ENCODE results near the gene OR2T2.
"Not testable (repeated sequence)": the region's sequence is repeated elsewhere in the genome, so short reads cannot be mapped to it uniquely, and the experiment has no call there.

OR2T2 gene

DNA sequence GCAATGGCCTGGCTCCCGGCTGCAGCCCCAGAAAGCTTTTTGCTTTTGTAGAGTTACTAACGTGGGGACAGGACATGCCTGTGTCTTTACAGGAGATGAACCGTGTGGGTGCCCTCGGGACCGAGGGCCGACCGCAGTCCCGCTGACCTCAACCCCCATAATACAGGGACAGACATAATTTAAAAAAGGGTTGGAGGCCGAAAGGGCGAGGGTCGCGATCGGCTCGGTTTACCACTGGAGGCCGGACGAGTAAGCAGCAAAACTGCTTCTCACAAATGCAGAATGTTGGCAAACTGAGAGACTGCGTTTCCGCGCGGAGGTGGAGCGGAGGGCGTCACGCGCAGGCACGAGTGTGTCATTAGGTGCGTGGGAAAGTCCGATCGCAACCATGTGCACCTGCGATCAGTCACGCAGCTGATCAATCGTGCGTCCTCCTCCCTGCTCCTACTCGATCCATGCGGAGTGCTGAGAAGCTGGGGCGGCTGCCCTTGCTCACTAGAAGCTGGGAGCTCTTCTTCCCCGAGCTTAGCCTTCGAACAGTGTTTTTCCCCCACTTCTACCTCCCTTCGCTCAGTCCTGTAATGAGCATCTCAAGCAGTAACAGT, 11.5 kb upstream of the OR2T2 start:
- not testable (repeated sequence) for DNase-seq (ENCODE audit: low spot score)

DNA sequence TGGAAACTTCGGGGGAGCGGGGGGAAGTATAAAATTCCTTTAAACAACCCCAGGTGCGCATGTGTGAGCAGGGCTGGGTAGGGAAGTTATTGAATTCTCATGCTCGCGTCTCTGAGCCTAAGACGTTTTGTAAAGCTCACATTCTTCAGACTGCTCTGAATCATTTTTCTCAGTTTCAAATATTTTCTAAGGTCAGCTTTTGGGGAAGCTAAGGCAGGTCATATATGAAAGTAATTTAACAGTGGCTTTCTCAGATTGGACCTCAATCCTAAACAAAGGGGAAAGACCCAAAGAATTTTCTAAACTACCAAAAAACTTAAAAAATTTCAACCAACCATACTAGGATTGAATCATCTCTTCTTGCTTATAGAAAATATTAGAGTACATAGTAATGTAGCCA, 10.5 kb upstream of the OR2T2 start:
- not testable (repeated sequence) for DNase-seq (ENCODE audit: low spot score)

DNA sequence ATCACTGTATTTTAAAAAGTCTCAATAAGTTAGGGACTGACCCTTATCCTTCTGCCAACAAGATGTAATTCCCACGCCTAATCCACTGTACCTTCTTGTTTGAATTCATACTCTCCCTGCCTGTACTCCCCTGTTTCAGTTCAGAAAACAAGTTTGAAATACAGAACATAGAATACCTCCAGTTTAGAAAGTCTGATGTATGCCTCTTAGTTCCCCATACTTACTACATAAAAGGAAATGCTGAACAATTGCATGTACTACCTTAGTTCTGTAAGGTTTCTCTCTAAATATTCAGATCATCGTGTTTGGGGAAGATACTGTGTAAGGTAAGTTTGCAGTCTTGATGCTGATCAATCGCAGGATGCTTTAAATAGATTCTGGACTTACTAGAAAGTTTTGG, 9.1 kb upstream of the OR2T2 start:
- DNase-seq (ENCODE audit: low spot score), result not testable (repeated sequence)

DNA sequence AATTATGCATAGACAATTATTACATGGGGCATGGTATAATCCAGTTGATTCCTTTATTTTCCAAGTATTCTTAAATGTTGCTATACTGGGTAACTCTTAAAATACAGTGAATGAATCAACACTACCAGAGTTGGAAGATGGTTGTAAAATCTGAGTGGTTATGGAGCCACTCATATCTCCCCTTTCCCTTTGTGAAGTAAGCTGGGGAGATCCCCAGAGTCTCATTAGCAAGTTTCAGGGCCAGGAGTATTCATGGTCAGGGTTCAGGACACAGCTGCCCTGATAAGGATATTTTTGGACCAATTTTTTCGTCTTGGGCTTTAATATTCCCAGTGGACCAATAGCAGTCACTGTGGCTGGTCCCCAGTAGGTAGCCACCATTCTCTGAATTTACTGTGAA, 6.8 kb upstream of the OR2T2 start:
- not testable (repeated sequence) for DNase-seq (ENCODE audit: low spot score)

DNA sequence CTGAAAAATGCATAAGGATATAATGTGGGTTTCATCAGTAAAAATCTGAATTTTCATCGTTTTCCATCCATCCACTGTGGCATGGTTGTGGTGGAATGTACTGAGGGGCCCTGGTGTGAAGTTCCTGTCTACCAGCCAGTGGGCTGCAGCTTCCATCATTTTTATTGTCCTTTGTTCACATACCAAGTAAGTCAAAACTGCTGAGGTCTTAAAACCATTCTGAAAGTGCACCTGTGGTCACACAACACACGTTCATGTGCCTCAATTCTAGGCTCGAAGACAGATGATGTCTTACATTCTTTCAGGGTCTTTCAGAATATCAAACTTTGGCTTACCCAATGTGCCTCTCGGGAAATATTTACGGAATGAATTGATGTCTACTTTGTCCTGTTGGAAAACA, 6.2 kb upstream of the OR2T2 start:
- DNase-seq (ENCODE audit: low spot score), result not testable (repeated sequence)

DNA sequence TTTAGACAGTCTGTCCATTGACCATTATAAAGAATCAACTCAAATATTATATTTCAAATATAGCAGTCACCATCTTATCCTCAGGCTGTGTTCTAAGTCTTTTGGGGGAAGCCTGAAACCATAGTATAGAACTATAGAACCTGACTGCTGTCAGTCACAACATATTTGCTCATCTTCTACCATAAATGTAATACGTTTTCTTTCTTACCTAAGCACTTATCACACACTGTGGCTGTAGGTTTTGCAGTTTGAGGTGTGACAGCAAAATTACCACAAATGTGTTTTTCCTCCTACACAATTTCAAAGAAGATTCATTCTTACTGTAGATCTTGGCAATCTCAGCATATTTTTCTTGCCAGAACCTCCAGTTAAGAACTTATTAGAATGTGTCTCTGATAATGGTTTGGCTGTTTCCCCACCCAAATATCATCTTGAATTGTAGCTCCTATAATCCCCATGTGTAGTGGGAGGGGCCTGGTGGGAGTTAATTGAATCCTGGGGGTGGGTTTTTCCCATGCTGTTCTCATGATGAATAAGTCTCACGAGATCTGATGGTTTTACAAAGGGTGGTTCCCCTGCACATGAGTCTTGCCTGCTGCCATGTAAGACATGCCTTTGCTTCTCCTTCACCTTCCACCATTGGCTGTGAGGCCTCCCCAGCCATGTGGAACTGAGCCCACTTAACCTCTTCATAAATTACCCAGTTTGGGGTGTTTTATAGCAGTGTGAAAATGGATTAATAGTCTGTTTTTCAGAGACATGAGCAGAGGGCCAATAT, 2.7 kb upstream of the OR2T2 start:
- DNase-seq (ENCODE audit: low spot score), result not testable (repeated sequence)

DNA sequence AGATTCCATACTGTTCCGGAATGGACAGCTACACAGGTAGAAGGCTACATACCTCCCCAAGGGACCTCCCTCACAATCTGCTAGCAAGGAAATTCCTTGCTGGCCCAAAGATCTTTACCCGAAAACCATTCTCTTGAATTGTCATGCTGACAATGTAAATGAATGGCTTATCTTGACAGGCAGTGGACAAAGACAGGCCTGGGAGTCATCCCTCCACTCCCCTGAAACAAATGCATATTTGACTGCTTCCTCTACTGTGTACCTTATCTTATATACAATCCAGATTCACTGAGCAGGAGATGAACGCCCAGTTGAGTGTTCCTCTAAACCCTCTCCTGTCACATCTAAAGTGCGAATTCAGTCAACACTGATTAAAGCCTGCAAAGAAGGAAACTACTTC, 834 bp upstream of the OR2T2 start:
- DNase-seq (ENCODE audit: low spot score), result not testable (repeated sequence)

DNA sequence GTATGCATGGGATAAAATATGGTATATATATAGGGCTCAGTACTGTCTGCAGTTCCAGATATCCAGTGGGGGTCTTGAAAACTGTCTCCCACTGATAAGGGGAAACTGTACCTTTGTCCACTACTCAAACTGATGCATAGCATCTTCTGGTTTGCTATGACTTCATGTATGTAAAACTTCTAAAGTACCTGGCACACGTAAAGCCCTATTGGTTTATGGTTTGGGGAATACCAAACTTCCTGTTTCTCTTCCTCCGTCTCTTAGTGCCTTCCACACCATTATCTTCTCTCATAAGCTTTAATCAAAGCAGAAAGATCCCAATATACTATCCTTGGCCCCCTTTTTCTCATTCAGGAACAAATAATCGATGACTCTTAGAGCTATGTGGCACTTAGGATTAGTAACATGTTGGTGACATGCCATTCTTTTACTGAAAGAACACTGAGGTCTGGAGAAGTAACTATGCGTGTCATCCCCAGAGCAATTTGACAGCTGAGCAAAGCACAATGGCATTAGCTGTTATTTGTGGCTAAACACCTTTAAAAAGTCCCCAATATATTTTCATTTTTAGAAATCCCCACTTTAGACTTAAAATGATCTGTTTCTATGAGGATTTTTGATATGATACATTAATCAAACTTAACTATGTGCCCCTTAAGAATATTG, 3.1 kb downstream of the OR2T2 start:
- DNase-seq (ENCODE audit: low spot score), result not testable (repeated sequence)

DNA sequence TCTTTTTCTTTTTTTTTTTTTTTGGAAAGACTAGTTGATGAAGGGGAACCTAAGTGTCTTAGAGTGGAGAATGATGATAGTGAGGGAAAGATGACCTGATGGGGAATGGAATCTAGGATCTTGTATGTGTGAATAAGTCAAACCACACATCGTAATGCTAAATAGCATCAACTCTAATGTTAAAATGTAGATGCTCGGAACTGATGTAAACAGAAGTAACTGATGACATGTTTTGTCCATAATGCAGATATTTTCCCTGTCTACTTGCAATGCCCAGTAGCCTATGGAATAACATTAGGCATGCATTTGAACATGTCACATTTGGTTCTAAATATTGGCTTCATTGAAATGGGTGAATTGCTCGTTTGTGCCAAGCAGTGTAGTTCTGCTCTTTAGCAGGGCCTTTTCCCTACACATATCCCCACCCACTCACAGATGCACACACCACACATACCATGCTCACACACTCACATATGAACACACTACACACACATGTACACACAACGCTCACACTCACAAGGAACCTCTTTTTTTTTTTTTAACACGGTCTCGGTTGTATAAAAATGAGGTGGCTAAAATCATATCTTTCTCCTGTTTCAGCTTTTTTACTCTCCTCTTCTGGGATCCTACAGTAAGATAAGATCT, 4.5 kb downstream of the OR2T2 start:
- not testable (repeated sequence) for DNase-seq (ENCODE audit: low spot score)

DNA sequence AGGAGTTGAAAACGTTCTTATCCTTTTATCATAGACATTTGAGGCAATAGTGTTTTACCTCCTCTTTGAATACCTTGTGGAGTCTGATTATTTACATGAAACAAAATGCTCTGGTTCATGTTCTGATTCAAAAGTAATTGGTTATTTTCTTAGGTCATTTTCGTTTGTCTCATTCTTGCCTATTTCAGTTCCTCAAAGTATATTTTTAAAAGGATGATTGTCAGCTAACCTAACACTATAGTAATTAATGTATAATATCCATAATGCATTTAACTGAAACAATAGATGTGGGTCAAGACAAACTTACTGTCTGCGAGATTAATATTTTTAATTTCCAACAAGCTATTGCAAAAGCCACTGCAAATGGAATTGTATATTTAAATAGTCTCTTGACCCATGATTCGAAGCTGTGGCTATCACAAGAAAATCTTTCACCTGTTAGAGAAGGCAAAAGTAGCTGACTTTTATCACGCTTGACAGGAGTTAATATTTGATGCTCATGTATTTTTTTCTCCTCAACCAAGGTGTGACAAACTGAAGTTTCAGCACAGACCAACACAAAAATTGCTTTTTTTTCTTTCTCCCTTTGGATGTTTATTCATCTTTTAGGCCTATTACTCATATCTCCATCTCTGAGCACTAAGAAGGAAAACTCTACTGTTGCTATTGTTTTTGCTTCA, 5.2 kb downstream of the OR2T2 start:
- not testable (repeated sequence) for DNase-seq (ENCODE audit: low spot score)

DNA sequence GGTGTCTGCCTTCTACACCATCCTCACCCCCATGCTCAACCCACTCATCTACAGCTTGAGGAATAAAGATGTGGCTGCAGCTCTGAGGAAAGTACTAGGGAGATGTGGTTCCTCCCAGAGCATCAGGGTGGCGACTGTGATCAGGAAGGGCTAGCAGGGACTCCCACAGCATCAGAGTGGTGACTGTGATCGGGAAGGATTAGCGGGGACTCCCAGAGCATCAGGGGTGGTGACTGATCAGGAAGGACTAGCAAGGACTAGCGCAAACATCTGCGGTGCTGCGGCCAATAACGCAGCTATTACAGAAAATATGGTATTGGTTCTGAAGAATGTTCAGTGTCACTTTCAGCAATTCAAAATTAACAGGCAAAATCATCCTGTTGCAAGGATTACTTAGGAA, 8.2 kb downstream of the OR2T2 start:
- DNase-seq (ENCODE audit: low spot score), result not testable (repeated sequence)

DNA sequence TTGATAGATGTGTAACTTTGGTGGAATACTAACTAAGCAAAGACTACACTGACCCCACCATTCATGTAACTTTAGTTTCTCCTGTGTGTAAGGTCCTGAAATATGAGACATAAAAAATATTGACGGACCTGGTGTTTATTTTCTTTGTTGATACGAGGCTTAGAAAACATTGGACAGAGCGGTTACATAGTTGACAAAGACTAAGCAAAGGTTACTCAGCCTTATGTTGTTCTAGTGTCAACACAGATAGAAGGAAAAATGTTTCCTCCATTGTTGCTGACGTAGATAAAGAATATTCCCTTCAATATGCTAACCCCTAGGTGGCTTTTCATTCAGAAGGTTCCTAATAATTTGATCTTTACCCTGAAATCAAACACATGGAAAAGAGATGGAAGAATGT, 9.6 kb downstream of the OR2T2 start:
- DNase-seq (ENCODE audit: low spot score), result not testable (repeated sequence)

DNA sequence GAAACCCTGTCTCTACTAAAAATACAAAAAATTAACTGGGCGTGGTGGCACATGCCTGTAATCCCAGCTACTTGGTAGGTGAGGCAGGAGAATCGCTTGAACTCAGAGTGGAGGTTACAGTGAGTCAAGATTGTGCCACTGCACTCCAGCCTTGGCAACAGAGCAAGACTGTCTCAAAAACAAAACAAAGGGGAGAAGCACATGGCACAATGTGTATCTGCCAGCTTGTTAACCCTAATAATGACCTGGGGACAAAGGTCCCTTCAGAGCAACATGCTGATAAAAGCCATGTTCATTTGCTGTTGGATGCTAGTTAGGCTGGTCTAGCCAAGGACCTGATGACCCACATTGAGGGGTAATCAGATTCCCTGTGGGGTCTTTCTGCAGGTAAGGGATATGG, 11.2 kb downstream of the OR2T2 start:
- not testable (repeated sequence) for DNase-seq (ENCODE audit: low spot score)

DNA sequence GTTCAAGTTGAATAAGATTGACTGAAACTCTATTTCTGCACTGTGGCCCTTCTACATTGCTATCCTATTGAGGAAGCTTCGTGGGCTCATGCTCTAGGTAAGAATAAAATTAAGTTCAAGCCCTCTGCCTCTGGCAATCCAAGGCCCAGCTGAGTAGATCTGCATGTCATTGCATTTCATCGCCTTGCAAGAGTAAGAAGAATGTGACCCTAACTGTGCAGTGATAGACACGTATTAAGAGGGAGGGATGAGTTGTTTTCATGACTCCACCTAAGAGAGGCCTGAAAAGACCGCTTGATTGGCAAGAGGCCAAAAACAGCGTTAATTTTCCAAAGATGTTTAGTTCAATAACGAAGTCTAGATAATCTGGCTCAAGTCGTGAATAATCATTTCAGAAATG, 13.7 kb downstream of the OR2T2 start:
- not testable (repeated sequence) for DNase-seq (ENCODE audit: low spot score)

DNA sequence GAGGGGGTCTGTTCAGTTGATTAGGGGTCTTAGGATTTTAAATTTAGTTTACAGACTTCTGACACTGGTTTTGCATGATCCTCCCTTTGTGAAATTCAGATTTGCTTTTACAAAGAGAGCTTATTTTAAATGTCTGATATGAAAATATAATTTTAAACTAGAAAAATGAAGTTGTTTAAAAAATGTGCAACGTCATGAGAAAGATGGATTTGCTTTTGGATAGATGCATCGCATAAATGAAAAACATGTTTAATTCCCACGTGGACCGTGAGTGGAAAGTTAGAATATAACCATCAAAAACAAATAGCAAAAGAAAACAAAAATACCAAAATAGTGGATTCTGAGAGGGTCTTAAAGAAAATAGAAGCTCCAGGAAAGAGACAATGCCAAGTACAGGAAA, 25.7 kb downstream of the OR2T2 start:
- TF ChIP-seq, protein P1, sequence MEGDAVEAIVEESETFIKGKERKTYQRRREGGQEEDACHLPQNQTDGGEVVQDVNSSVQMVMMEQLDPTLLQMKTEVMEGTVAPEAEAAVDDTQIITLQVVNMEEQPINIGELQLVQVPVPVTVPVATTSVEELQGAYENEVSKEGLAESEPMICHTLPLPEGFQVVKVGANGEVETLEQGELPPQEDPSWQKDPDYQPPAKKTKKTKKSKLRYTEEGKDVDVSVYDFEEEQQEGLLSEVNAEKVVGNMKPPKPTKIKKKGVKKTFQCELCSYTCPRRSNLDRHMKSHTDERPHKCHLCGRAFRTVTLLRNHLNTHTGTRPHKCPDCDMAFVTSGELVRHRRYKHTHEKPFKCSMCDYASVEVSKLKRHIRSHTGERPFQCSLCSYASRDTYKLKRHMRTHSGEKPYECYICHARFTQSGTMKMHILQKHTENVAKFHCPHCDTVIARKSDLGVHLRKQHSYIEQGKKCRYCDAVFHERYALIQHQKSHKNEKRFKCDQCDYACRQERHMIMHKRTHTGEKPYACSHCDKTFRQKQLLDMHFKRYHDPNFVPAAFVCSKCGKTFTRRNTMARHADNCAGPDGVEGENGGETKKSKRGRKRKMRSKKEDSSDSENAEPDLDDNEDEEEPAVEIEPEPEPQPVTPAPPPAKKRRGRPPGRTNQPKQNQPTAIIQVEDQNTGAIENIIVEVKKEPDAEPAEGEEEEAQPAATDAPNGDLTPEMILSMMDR (IDR thresholded peaks at IDR 0.05; ENCODE audit: extremely low read depth, missing control alignments), result no peak
- DNase-seq (ENCODE audit: low spot score), result no peak

DNA sequence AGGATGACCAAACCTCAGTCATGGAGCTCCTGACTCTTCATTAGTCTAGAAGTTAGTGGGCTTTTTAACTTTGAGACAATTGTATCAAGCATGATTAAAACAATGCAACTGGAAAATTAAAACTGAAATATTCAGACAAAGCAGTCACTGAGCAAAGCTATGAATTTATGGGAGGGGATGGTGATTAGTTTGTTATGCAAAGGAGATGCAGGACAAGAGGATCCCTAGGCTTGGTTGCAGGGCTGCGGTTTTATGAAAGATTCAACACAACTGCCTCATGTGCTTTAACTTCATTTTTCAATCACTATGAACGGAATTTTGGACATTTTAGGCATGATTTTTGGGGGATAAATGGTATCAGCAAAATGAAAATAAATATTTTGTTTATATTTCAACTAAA, 26.7 kb downstream of the OR2T2 start:
- DNase-seq (ENCODE audit: low spot score), result not testable (repeated sequence)

DNA sequence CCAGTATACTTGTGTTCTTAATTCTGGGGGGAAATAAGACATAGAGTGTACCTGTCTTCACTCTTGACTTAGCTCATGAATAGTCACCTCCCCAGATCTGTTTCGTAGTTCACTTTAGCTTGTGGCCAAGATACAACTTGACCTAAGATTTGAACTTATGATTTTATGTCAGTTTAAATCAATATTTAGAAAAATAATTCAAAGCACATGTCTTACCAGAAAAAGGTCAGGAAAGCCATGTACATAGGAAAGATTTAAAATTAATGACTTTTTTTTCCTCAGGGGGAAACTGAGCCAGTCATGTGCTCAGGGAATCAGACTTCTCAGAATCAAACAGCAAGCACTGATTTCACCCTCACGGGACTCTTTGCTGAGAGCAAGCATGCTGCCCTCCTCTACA, 27.6 kb downstream of the OR2T2 start, which contains the start of gene OR2T3:
Gene OR2T3 (plus strand): TSS at position 301 of the 400 bp plus-strand sequence. CDS start 0 bp downstream, at position 301.
- not testable (repeated sequence) for DNase-seq (ENCODE audit: low spot score)

DNA sequence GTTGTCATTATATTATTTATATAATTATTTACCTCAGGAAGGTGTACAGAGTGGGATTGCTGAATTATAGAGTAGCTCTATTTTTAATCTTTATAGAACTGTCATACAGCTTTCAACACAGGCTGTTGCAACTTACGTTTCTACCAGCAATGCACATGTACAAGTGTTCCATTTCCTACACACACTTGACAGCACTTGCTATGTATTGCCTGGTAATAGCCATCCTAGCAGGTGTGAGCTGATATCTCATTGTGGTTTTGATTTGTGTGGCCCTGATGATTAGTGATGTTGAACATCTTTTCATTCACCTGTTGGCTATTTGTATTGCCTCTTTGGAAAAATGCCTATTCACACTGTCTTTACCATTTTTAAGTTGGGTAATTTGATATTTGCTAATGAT, 30.2 kb downstream of the OR2T2 start:
- not testable (repeated sequence) for DNase-seq (ENCODE audit: low spot score)

DNA sequence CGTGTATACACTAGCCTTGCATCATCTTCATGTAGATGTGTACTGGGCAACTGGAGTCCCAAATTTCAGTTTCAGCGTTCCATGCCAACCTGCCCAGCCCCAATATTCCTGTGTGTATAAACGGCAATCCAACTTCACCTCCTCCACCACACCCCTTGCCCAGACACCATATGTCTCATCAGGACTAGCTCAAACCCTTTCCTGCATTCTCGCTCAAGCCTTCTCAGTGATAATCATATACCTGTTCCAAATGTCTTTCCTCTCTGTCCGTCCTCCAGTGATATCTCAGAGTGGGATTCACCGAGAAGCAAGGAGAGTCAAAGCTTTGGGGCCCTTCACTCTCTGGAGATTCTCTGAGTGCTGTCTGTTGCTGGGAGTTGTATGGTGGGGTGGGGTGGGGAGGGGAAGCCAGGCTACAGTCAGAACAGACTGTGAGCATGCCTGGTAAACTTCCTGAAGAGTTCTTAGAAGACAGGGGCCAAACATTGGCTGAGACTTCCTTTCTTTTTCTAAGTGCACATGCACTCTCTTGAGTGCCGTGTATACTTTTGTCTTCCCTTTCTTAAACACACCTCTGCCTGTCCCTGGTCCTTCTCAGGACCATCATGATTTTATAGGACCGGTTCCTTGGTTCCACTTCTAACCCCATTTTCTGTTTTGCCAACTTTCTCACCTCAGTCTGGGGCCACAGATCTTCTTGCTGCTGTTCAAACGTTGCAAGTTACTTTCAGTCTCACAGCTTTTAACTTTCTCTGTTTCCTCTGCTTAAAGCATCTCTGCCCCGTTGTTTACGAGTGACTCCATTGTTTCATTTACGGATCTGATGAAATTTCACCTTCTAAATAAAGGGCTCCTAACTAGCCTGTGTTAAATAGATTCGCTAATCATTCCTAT, 36.5 kb downstream of the OR2T2 start:
- peak; percentile 2 for DNase-seq (ENCODE audit: low spot score)
